GM12878 (cell line): ENCODE results near the gene TUBB1. TPM values are rescaled to one million over a fixed set of nuclear protein-coding genes. Genes with fewer than 3 reads are reported as not detected.

ENCODE experiments used
- ATAC-seq: fragments of 200-7000 bp; cut with Tn5 transposase; 3 replicates; pipeline ENCODE4 v1.9.1; 2020; ENCODE audit warnings: mild to moderate bottlenecking, moderate library complexity
- BruUV-seq: library from RNA; stranded (reverse); fragments of 400-500 nt; replicated peaks from 2 replicates; lab custom pipeline; 2021; lab: Mats Ljungman, UMichigan
- CTCF ChIA-PET: fragments of 300-600 bp; sonication (Branson Sonifier 250); formaldehyde crosslinking; extraction: SDS; loops from one replicate; lab custom pipeline; 2021; ENCODE audit warnings: inconsistent platforms; lab: Yijun Ruan, JAX
- POLR2A ChIA-PET: fragments of 350-600 bp; formaldehyde crosslinking; extraction: SDS; loops from one replicate; lab custom pipeline; 2021; ENCODE audit warnings: inconsistent platforms; lab: Charles Lee
- RAD21 ChIA-PET: fragments of 300-600 bp; sonication (Branson Sonifier 250); formaldehyde crosslinking; loops from one replicate; lab custom pipeline; 2023; ENCODE audit warnings: antibody characterized with exemption; ENCODE audit not compliant: unreplicated experiment; lab: Charles Lee
- SMC1A ChIA-PET: fragments of 300-600 bp; sonication (Branson Sonifier 250); formaldehyde crosslinking; loops from one replicate; lab custom pipeline; 2023; ENCODE audit not compliant: unreplicated experiment, uncharacterized antibody; lab: Charles Lee
- DNase-seq: peaks from one replicate; pipeline ENCODE4 v3.0.0-alpha.2; 2011; ENCODE audit warnings: low read depth, low spot score
- FAIRE-seq: peaks from 3 replicates; lab custom pipeline; 2011; peaks lifted over from hg19 to GRCh38; lab: Jason Lieb, UNC
- H2AFZ ChIP-seq: 2 replicates; pipeline ENCODE4 v1.6.0; 2011; ENCODE audit warnings: low read depth, low read length, control low read depth; ENCODE audit not compliant: control insufficient read depth
- H3K27ac ChIP-seq: 2 replicates; pipeline ENCODE4 v1.5.1; 2011; ENCODE audit warnings: control low read depth; ENCODE audit not compliant: control insufficient read depth, insufficient read depth
- H3K27me3 ChIP-seq, 2 experiments: replicated peaks in 1 of 2; 2 replicates each; pipeline versions ENCODE4 v1.6.0 to v1.6.1; 2011; ENCODE audit warnings: low read length in 1 of 2; ENCODE audit not compliant: control insufficient read depth in 2 of 2, insufficient read depth in 2 of 2
- H3K36me3 ChIP-seq, 2 experiments: 2 replicates each; pipeline ENCODE4 v1.5.1; 2011; ENCODE audit warnings: low read length in 1 of 2; ENCODE audit not compliant: control insufficient read depth in 2 of 2, insufficient read depth in 2 of 2
- H3K4me1 ChIP-seq: 2 replicates; pipeline ENCODE4 v1.6.1; 2011; ENCODE audit warnings: mild to moderate bottlenecking, low read length, moderate library complexity, mixed read lengths; ENCODE audit not compliant: control insufficient read depth, insufficient read depth
- H3K4me2 ChIP-seq: 2 replicates; pipeline ENCODE4 v1.6.0; 2011; ENCODE audit warnings: control low read depth; ENCODE audit not compliant: control insufficient read depth, insufficient read depth
- H3K4me3 ChIP-seq: fragments of 200-600 bp; sonication (generic); 2 replicates; pipeline ENCODE4 v1.5.1; 2016
- H3K79me2 ChIP-seq: 2 replicates; pipeline ENCODE4 v1.6.0; 2011; ENCODE audit warnings: low read length; ENCODE audit not compliant: control insufficient read depth, insufficient read depth
- H3K9ac ChIP-seq: 2 replicates; pipeline ENCODE4 v1.8.0; 2011; ENCODE audit warnings: low read length, control low read depth, mixed read lengths; ENCODE audit not compliant: control insufficient read depth, insufficient read depth
- H3K9me3 ChIP-seq: replicated peaks from 3 replicates; pipeline ENCODE4 v1.5.1; 2011; ENCODE audit warnings: mild to moderate bottlenecking, low read length; ENCODE audit not compliant: control insufficient read depth, insufficient read depth
- H4K20me1 ChIP-seq: 2 replicates; pipeline ENCODE4 v1.6.0; 2011; ENCODE audit not compliant: control insufficient read depth, insufficient read depth
- CHD4 ChIP-seq: fragments of 200-600 bp; sonication (generic); IDR thresholded peaks from 2 replicates; pipeline ENCODE4 v1.6.1; 2016; ENCODE audit warnings: mild to moderate bottlenecking
- FOXK2 ChIP-seq: fragments of 450-650 bp; IDR thresholded peaks from 2 replicates; pipeline ENCODE4 v1.6.1; 2017; ENCODE audit warnings: mild to moderate bottlenecking, moderate library complexity
- HDGF ChIP-seq: fragments of 450-650 bp; IDR thresholded peaks from 2 replicates; pipeline ENCODE4 v1.6.1; 2016; ENCODE audit warnings: antibody characterized with exemption
- IRF4 ChIP-seq: IDR thresholded peaks from 2 replicates; pipeline ENCODE4 v1.6.1; 2011; ENCODE audit warnings: low read depth, low read length
- STAT3 ChIP-seq: IDR thresholded peaks from 2 replicates; pipeline ENCODE4 v1.6.1; 2011; ENCODE audit warnings: low read depth, low read length, improper control_type of control experiment
- ZNF207 ChIP-seq: fragments of 450-650 bp; IDR thresholded peaks from 2 replicates; pipeline ENCODE4 v1.6.1; 2014; ENCODE audit warnings: antibody characterized with exemption, mild to moderate bottlenecking, borderline replicate concordance
- ZNF217 ChIP-seq: fragments of 450-650 bp; IDR thresholded peaks from 2 replicates; pipeline ENCODE4 v1.6.1; 2017; ENCODE audit warnings: antibody characterized with exemption, mild to moderate bottlenecking
- WGBS: methylation state at CpG from one replicate; pipeline ENCODE4 v1.1.6; 2016; ENCODE audit warnings: low lambda C conversion rate; ENCODE audit not compliant: insufficient replicate concordance, insufficient coverage; ENCODE audit errors: missing lambda C conversion rate; 5-methylcytosine and 5-hydroxymethylcytosine counted together
- in situ Hi-C: fragments of 300-500 bp; cut with MboI; formaldehyde crosslinking; loops from 9 replicates; pipeline ENCODE4 v1.14.3; 2018; ENCODE audit warnings: mixed read lengths
- intact Hi-C: fragments of 100-400 bp; cut with micrococcal nuclease; formaldehyde crosslinking; loops from one replicate; pipeline ENCODE4 v1.14.2; 2022; ENCODE audit not compliant: unreplicated experiment
- polyA plus RNA-seq, 11 experiments: library from polyadenylated mRNA; depleted of rRNA in 4 of 11; unstranded in 6 of 11; stranded (reverse) in 5 of 11; fragments of >200 nt; fragmentation: Nextera tagmentation in 4 of 11; fragmentation: Illumina TruSeq in 1 of 11; extraction: Ambion mirVana in 4 of 11; extraction: Trizol in 1 of 11; gene quantifications; 1 replicate in 1 of 11; 2 replicates in 10 of 11; pipeline versions ENCODE4 v1.2.1 to v1.2.3, GENCODE V29; 2011 to 2016; ENCODE audit warnings: inconsistent platforms in 2 of 11, missing spikeins in 2 of 11, low read depth in 1 of 11
- total RNA-seq, 4 experiments: library from RNA; depleted of rRNA in 3 of 4; stranded (reverse); fragments of >200 nt in 3 of 4; fragmentation: Illumina TruSeq in 1 of 4; extraction: Trizol in 1 of 4; gene quantifications; 2 replicates each; pipeline versions ENCODE4 v1.2.1 to v1.2.3, GENCODE V29; 2013 to 2021
- TF ChIP-seq, protein P1 (sequence below): IDR thresholded peaks from 2 replicates; pipeline ENCODE4 v1.6.1; 2011; ENCODE audit warnings: borderline replicate concordance, low read depth, mild to moderate bottlenecking, moderate library complexity, low read length; ENCODE audit not compliant: insufficient read depth, poor library complexity, severe bottlenecking
- TF ChIP-seq, protein P2 (sequence below): IDR thresholded peaks from 2 replicates; pipeline ENCODE4 v1.6.1; 2011; ENCODE audit warnings: borderline replicate concordance, low read depth, mild to moderate bottlenecking, moderate library complexity, mixed read lengths, low read length; ENCODE audit not compliant: insufficient read depth; ENCODE audit errors: extremely low read length
- TF ChIP-seq, protein P3 (sequence below): IDR thresholded peaks from 2 replicates; pipeline ENCODE4 v1.6.1; 2012; ENCODE audit warnings: low read depth, low read length, improper control_type of control experiment
- TF ChIP-seq, protein P4 (sequence below): IDR thresholded peaks from 2 replicates; pipeline ENCODE4 v1.6.1; 2011; ENCODE audit warnings: low read depth, mild to moderate bottlenecking, low read length, moderate library complexity, borderline replicate concordance; ENCODE audit errors: extremely low read depth
- TF ChIP-seq, protein P5 (sequence below): fragments of 450-650 bp; IDR thresholded peaks from 2 replicates; pipeline ENCODE4 v1.6.1; 2018; ENCODE audit warnings: mild to moderate bottlenecking, low read depth, moderate library complexity; ENCODE audit not compliant: partially characterized antibody
- TF ChIP-seq, protein P6 (sequence below), 3 experiments: IDR thresholded peaks in 2 of 3; conservative IDR thresholded peaks in 1 of 3; 2 replicates each; pipeline ENCODE4 v1.5.1; 2011; ENCODE audit warnings: low read depth in 3 of 3, low read length in 3 of 3, mild to moderate bottlenecking in 3 of 3, control low read depth in 2 of 3, moderate library complexity in 2 of 3, inconsistent platforms in 1 of 3, mixed read lengths in 1 of 3; ENCODE audit not compliant: control insufficient read depth in 2 of 3, insufficient read depth in 1 of 3; ENCODE audit errors: extremely low read depth in 1 of 3

The TUBB1 gene
- total and polyA plus RNA-seq, 10 of the 15 experiments (the other 5 are each of a cell fraction or from before 2014, with no cell fraction given), result 0.02 to 0.20 (median 0.06) TPM; not detected in 3

DNA sequence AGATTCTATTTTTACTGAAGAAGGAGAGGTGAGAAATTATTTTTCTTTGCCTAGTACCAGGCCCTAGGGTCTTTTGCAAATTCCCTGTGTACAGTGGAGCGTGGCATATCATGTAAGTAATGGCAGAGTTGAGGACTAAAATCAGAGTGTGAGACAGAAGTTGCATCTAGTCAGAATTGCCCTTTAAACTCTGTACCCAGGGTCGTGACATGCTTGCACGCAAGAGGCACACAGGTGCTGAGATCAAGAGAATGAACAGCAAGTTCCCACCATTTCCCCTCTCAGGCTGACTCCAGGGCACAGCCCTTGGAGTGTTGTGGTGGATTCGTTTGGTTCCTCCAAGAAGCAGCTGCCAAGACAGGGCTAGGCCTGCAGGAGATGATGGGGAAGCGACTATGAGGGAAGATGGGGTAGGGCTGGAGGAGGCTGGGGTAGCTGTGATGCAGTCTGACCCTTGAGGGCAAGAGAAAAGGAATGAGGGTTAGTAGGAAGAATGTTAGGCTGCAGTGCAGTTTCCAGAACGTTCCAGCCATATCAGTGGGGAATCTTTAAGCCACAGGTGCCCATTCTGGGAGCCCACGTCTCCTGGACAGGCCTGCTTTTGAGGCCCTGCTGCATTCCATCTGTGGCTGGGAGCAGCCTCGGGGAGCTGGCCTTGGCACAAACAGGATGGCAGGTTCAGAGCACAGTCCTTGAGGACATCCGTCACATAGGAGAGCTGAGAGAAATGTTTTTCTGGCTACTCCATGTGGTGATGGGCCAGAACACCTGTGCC is 31.3 kb upstream of the TUBB1 start:
- no peak overlapping the region for H2AFZ ChIP-seq
- ChIA-PET SMC1A (interaction anchor here (1.5 kb wide), 1 partner anchor 10 kb away, joined by 3 read pairs; no protein-coding TSS in a partner anchor), CTCF (no interaction called here), POLR2A (interaction anchor here (1.6 kb wide), 1 partner anchor 81 kb away, joined by 4 read pairs; no protein-coding TSS in a partner anchor), RAD21 (no interaction called here)
- BruUV-seq, result no TSS peak
- peaks cover 29% of the 10 kb centered on the region for H3K79me2 ChIP-seq
- peaks cover 27 to 40% of the 10 kb centered on the region in 2 experiments for H3K36me3 ChIP-seq
- no peaks in the 10 kb centered on the region for H3K27me3 ChIP-seq
- no peaks in the 10 kb centered on the region for H4K20me1 ChIP-seq
- no peak overlapping the region for H3K4me2 ChIP-seq
- in situ Hi-C loops, result no loop called here
- peaks cover 4% of the 10 kb centered on the region; the same call in 1 of the 2 replicates for H3K4me1 ChIP-seq
- no peak overlapping the region for H3K4me3 ChIP-seq
- intact Hi-C loops, result loop anchor here (10.0 kb wide), 2 partner anchors 47 to 333 kb away; partner anchors contain the start of genes ATP5F1E and STX16
- FAIRE-seq, result no peak
- H3K27ac ChIP-seq, result no peak overlapping the region
- no peaks in the 10 kb centered on the region for H3K9me3 ChIP-seq
- 84% methylated on average over 9 of the region's 9 CpGs for WGBS
- no peak for DNase-seq
- ATAC-seq, result no peak
- no peak overlapping the region for H3K9ac ChIP-seq
- TF ChIP-seq ZNF217 (no peak), IRF4 (no peak), CHD4 (no peak), HDGF (no peak), ZNF207 (no peak), FOXK2 (no peak), STAT3 (no peak)
- TF ChIP-seq, protein P1, sequence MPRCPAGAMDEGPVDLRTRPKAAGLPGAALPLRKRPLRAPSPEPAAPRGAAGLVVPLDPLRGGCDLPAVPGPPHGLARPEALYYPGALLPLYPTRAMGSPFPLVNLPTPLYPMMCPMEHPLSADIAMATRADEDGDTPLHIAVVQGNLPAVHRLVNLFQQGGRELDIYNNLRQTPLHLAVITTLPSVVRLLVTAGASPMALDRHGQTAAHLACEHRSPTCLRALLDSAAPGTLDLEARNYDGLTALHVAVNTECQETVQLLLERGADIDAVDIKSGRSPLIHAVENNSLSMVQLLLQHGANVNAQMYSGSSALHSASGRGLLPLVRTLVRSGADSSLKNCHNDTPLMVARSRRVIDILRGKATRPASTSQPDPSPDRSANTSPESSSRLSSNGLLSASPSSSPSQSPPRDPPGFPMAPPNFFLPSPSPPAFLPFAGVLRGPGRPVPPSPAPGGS, result no peak
- TF ChIP-seq, protein P2, sequence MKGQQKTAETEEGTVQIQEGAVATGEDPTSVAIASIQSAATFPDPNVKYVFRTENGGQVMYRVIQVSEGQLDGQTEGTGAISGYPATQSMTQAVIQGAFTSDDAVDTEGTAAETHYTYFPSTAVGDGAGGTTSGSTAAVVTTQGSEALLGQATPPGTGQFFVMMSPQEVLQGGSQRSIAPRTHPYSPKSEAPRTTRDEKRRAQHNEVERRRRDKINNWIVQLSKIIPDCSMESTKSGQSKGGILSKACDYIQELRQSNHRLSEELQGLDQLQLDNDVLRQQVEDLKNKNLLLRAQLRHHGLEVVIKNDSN, result no peak
- TF ChIP-seq, protein P3, sequence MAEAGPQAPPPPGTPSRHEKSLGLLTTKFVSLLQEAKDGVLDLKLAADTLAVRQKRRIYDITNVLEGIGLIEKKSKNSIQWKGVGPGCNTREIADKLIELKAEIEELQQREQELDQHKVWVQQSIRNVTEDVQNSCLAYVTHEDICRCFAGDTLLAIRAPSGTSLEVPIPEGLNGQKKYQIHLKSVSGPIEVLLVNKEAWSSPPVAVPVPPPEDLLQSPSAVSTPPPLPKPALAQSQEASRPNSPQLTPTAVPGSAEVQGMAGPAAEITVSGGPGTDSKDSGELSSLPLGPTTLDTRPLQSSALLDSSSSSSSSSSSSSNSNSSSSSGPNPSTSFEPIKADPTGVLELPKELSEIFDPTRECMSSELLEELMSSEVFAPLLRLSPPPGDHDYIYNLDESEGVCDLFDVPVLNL, result no peak
- TF ChIP-seq, protein P4, sequence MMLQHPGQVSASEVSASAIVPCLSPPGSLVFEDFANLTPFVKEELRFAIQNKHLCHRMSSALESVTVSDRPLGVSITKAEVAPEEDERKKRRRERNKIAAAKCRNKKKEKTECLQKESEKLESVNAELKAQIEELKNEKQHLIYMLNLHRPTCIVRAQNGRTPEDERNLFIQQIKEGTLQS, result no peak
- TF ChIP-seq, protein P5, sequence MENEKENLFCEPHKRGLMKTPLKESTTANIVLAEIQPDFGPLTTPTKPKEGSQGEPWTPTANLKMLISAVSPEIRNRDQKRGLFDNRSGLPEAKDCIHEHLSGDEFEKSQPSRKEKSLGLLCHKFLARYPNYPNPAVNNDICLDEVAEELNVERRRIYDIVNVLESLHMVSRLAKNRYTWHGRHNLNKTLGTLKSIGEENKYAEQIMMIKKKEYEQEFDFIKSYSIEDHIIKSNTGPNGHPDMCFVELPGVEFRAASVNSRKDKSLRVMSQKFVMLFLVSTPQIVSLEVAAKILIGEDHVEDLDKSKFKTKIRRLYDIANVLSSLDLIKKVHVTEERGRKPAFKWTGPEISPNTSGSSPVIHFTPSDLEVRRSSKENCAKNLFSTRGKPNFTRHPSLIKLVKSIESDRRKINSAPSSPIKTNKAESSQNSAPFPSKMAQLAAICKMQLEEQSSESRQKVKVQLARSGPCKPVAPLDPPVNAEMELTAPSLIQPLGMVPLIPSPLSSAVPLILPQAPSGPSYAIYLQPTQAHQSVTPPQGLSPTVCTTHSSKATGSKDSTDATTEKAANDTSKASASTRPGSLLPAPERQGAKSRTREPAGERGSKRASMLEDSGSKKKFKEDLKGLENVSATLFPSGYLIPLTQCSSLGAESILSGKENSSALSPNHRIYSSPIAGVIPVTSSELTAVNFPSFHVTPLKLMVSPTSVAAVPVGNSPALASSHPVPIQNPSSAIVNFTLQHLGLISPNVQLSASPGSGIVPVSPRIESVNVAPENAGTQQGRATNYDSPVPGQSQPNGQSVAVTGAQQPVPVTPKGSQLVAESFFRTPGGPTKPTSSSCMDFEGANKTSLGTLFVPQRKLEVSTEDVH, result no peak
- TF ChIP-seq, protein P6, sequence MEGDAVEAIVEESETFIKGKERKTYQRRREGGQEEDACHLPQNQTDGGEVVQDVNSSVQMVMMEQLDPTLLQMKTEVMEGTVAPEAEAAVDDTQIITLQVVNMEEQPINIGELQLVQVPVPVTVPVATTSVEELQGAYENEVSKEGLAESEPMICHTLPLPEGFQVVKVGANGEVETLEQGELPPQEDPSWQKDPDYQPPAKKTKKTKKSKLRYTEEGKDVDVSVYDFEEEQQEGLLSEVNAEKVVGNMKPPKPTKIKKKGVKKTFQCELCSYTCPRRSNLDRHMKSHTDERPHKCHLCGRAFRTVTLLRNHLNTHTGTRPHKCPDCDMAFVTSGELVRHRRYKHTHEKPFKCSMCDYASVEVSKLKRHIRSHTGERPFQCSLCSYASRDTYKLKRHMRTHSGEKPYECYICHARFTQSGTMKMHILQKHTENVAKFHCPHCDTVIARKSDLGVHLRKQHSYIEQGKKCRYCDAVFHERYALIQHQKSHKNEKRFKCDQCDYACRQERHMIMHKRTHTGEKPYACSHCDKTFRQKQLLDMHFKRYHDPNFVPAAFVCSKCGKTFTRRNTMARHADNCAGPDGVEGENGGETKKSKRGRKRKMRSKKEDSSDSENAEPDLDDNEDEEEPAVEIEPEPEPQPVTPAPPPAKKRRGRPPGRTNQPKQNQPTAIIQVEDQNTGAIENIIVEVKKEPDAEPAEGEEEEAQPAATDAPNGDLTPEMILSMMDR (IDR thresholded peaks at IDR 0.05 in 2 of 3, conservative IDR thresholded peaks at IDR 0.05 in 1 of 3; ENCODE audit: control insufficient read depth in 2 of 3, extremely low read depth in 1 of 3, insufficient read depth in 1 of 3, low read depth in 3 of 3, low read length in 3 of 3), result no peak
